K562 (cell line): ENCODE measurements around the gene ANO1. TPM values are rescaled to one million over a fixed set of nuclear protein-coding genes. Genes with fewer than 3 reads are reported as not detected.

Source experiments
- FOSL1 ChIP-seq: fragments of 200-800 bp; sonication (Bioruptor generic); conservative IDR thresholded peaks from 2 replicates; pipeline ENCODE4 v1.6.1; 2016; ENCODE audit warnings: missing genetic modification characterization, missing compliant biosample characterization
- HMG20A ChIP-seq: fragments of 450-650 bp; formaldehyde crosslinking; conservative IDR thresholded peaks from 2 replicates; pipeline ENCODE4 v1.4.0; 2020; ENCODE audit warnings: mild to moderate bottlenecking, mixed read lengths
- HOXB6 ChIP-seq: fragments of 250-450 bp; sonication (Bioruptor Pico); IDR thresholded peaks from 2 replicates; pipeline ENCODE4 v1.5.1; 2022; ENCODE audit warnings: mild to moderate bottlenecking, borderline replicate concordance
- MEIS2 ChIP-seq: fragments of 450-650 bp; IDR thresholded peaks from 2 replicates; pipeline ENCODE4 v1.6.1; 2014; ENCODE audit warnings: mild to moderate bottlenecking; ENCODE audit not compliant: partially characterized antibody
- NUFIP1 ChIP-seq: fragments of 450-650 bp; IDR thresholded peaks from 2 replicates; pipeline ENCODE4 v1.6.1; 2018; ENCODE audit not compliant: partially characterized antibody
- SMAD4 ChIP-seq: fragments of 250-450 bp; sonication (Bioruptor Pico); conservative IDR thresholded peaks from 2 replicates; pipeline ENCODE4 v1.8.0; 2021; ENCODE audit warnings: inconsistent platforms, mild to moderate bottlenecking, moderate library complexity
- SMARCA5 ChIP-seq: fragments of 450-650 bp; IDR thresholded peaks from 2 replicates; pipeline ENCODE4 v1.6.1; 2016
- SNIP1 ChIP-seq: fragments of 450-650 bp; IDR thresholded peaks from 2 replicates; pipeline ENCODE4 v1.7.1; 2017; ENCODE audit warnings: low read depth, mild to moderate bottlenecking
- VEZF1 ChIP-seq: fragments of 200-800 bp; sonication (Bioruptor generic); IDR thresholded peaks from 2 replicates; pipeline ENCODE4 v1.6.1; 2017; ENCODE audit warnings: missing genetic modification characterization, missing compliant biosample characterization
- ZBTB9 ChIP-seq: fragments of 450-650 bp; formaldehyde crosslinking; IDR thresholded peaks from 2 replicates; pipeline ENCODE4 v1.4.0; 2020; ENCODE audit warnings: mild to moderate bottlenecking, moderate library complexity
- polyA plus RNA-seq, 8 experiments: library from polyadenylated mRNA; depleted of rRNA in 4 of 8; stranded (reverse) in 5 of 8; unstranded in 3 of 8; fragments of >200 nt; fragmentation: Nextera tagmentation in 2 of 8; fragmentation: Illumina TruSeq in 1 of 8; extraction: Ambion mirVana in 2 of 8; extraction: Trizol in 1 of 8; gene quantifications; 2 replicates each; pipeline versions ENCODE4 v1.2.1 to v1.2.3, GENCODE V29; 2011 to 2014; ENCODE audit warnings: inconsistent platforms in 1 of 8, missing spikeins in 1 of 8
- total RNA-seq, 7 experiments: library from RNA; depleted of rRNA in 6 of 7; stranded (reverse); fragments of >200 nt in 6 of 7; fragmentation: Illumina TruSeq in 2 of 7; extraction: Trizol in 2 of 7; gene quantifications; 2 replicates each; pipeline versions ENCODE4 v1.2.1 to v1.2.3, GENCODE V29; 2011 to 2021; ENCODE audit warnings: low replicate concordance in 1 of 7
- TF ChIP-seq, protein P1 (sequence below): fragments of 450-650 bp; IDR thresholded peaks from 2 replicates; pipeline ENCODE4 v1.6.1; 2018; ENCODE audit not compliant: partially characterized antibody
- TF ChIP-seq, protein P2 (sequence below): fragments of 250-450 bp; sonication (Bioruptor Pico); IDR thresholded peaks from 2 replicates; pipeline ENCODE4 v1.5.1; 2021; ENCODE audit warnings: mild to moderate bottlenecking

The ANO1 gene
- total and polyA plus RNA-seq, 9 of the 15 experiments (the other 6 are each of a cell fraction or from before 2014, with no cell fraction given) = not detected

- TF ChIP-seq ZBTB9 (CRISPR knock-in tag) (no peak), SMARCA5 (no peak), SNIP1 (no peak), NUFIP1 (no peak), MEIS2 (no peak), HMG20A (CRISPR knock-in tag) (no peak), FOSL1 (tag) (no peak), HOXB6 (no peak), VEZF1 (CRISPR knock-in tag) (no peak), SMAD4 (no peak)
- TF ChIP-seq, protein P1, sequence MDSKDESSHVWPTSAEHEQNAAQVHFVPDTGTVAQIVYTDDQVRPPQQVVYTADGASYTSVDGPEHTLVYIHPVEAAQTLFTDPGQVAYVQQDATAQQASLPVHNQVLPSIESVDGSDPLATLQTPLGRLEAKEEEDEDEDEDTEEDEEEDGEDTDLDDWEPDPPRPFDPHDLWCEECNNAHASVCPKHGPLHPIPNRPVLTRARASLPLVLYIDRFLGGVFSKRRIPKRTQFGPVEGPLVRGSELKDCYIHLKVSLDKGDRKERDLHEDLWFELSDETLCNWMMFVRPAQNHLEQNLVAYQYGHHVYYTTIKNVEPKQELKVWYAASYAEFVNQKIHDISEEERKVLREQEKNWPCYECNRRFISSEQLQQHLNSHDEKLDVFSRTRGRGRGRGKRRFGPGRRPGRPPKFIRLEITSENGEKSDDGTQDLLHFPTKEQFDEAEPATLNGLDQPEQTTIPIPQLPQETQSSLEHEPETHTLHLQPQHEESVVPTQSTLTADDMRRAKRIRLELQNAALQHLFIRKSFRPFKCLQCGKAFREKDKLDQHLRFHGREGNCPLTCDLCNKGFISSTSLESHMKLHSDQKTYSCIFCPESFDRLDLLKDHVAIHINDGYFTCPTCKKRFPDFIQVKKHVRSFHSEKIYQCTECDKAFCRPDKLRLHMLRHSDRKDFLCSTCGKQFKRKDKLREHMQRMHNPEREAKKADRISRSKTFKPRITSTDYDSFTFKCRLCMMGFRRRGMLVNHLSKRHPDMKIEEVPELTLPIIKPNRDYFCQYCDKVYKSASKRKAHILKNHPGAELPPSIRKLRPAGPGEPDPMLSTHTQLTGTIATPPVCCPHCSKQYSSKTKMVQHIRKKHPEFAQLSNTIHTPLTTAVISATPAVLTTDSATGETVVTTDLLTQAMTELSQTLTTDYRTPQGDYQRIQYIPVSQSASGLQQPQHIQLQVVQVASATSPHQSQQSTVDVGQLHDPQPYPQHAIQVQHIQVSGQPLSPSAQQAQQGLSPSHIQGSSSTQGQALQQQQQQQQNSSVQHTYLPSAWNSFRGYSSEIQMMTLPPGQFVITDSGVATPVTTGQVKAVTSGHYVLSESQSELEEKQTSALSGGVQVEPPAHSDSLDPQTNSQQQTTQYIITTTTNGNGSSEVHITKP = no peak
- TF ChIP-seq, protein P2, sequence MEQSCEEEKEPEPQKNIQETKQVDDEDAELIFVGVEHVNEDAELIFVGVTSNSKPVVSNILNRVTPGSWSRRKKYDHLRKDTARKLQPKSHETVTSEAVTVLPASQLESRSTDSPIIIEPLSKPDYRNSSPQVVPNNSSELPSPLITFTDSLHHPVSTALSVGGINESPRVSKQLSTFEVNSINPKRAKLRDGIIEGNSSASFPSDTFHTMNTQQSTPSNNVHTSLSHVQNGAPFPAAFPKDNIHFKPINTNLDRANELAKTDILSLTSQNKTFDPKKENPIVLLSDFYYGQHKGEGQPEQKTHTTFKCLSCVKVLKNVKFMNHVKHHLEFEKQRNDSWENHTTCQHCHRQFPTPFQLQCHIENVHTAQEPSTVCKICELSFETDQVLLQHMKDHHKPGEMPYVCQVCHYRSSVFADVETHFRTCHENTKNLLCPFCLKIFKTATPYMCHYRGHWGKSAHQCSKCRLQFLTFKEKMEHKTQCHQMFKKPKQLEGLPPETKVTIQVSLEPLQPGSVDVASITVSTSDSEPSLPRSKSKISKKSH (CRISPR knock-in tag) = no peak
These were observed 3.4 kb upstream of the ANO1 start (continued) for GRCh38 chr11:70074746-70075145.
